ENCODE data around the gene C6orf47. TPM values are rescaled to one million over a fixed set of nuclear protein-coding genes. Genes with fewer than 3 reads are reported as not detected.

The C6orf47 gene
- total and polyA plus RNA-seq, 2 of the 13 experiments (the other 11 are each of a cell fraction or from before 2014, with no cell fraction given), result 1.7 to 18.1 TPM

DNA sequence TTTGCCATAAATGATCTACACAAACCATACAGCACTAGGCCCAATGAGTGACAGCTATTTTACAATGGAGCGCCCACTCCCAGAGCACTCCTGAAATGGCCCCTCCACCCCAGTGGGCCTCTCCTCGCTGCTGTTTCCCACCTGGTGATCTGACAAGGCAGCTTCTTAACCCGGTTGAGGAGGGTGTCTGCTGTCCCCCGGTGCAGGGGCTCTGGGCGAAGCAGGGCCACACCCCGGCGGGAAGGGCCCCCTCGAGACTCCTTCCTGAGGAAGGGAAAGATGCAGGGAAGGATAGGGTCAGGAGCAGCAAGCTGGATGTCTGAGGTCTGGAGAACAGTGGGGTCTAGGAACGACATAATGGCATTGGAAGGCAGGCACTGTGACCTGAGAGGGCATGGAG is 32.3 kb upstream of the C6orf47 start (continued):
- no peak for TF ChIP-seq RELA (CRISPR knock-in tag; IDR thresholded peaks at IDR 0.05)
- TF ChIP-seq ZNF383 (CRISPR knock-in tag; IDR thresholded peaks at IDR 0.05; ENCODE audit: borderline replicate concordance), result no peak
- TF ChIP-seq, protein P1, sequence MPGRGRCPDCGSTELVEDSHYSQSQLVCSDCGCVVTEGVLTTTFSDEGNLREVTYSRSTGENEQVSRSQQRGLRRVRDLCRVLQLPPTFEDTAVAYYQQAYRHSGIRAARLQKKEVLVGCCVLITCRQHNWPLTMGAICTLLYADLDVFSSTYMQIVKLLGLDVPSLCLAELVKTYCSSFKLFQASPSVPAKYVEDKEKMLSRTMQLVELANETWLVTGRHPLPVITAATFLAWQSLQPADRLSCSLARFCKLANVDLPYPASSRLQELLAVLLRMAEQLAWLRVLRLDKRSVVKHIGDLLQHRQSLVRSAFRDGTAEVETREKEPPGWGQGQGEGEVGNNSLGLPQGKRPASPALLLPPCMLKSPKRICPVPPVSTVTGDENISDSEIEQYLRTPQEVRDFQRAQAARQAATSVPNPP (CRISPR knock-in tag; IDR thresholded peaks at IDR 0.05), result no peak
- TF ChIP-seq KLF15 (CRISPR knock-in tag; IDR thresholded peaks at IDR 0.05; ENCODE audit: borderline replicate concordance), result no peak
- TF ChIP-seq, protein P2, sequence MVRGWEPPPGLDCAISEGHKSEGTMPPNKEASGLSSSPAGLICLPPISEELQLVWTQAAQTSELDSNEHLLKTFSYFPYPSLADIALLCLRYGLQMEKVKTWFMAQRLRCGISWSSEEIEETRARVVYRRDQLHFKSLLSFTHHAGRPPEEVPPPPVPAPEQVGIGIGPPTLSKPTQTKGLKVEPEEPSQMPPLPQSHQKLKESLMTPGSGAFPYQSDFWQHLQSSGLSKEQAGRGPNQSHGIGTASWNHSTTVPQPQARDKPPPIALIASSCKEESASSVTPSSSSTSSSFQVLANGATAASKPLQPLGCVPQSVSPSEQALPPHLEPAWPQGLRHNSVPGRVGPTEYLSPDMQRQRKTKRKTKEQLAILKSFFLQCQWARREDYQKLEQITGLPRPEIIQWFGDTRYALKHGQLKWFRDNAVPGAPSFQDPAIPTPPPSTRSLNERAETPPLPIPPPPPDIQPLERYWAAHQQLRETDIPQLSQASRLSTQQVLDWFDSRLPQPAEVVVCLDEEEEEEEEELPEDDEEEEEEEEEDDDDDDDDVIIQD (CRISPR knock-in tag; IDR thresholded peaks at IDR 0.05; ENCODE audit: low read depth), result no peak

DNA sequence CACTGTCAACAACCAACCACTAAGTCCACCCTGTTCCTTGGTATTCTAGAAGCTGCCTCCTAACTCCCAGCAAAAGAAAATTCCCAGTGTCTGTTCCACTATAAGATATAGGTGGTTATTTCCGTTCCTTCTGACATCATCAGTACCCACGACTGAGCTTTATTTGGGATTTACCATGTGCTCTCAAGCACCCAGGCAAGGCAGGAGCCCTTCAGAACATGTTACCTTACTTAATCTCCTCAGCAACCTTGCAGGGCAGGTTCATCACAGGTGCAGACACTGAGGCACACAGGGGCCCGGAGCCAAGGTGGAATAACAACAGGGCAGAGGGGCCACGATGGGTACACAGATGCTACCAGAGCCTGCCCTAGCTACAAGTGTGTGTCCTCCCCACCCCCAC is 31.8 kb upstream of the C6orf47 start:
- no peaks in the 10 kb centered on the region for H3K79me2 ChIP-seq (ENCODE audit: insufficient read depth, low read length)
- WGBS (ENCODE audit: low lambda C conversion rate), result 91% methylated on average over 4 of the region's 4 CpGs
- ATAC-seq, result no peak
- no peak overlapping the region for H3K4me3 ChIP-seq (replicated peaks in 1 of 3; ENCODE audit: insufficient read depth in 1 of 3, low read depth in 2 of 3, low read length in 3 of 3)
- no peaks in the 10 kb centered on the region for H3K9me3 ChIP-seq (ENCODE audit: low read length)
- BruUV-seq (replicated peaks), result no TSS peak
- intact Hi-C loops (cut with micrococcal nuclease; ENCODE audit: unreplicated experiment) (no loop called here), in situ Hi-C loops (cut with HindIII; ENCODE audit: extremely low pct_ligation_motif_present, low pct_unique_long_range_greater_than_20kb) (no loop called here)
- no peak overlapping the region for H3K27ac ChIP-seq (ENCODE audit: extremely low read length, insufficient read depth, low read length)
- no peaks in the 10 kb centered on the region for H3K27me3 ChIP-seq (ENCODE audit: control insufficient read depth in 1 of 2, insufficient read depth in 2 of 2, low read length in 2 of 2)
- TF ChIP-seq ZNF333 (CRISPR knock-in tag; IDR thresholded peaks at IDR 0.05; ENCODE audit: borderline replicate concordance) (no peak), MIER3 (CRISPR knock-in tag; IDR thresholded peaks at IDR 0.05; ENCODE audit: borderline replicate concordance) (no peak), SKI (IDR thresholded peaks at IDR 0.05; ENCODE audit: partially characterized antibody) (no peak), ZNF781 (CRISPR knock-in tag; IDR thresholded peaks at IDR 0.05; ENCODE audit: borderline replicate concordance, not compliant biosample characterization) (no peak), ZNF878 (CRISPR knock-in tag; IDR thresholded peaks at IDR 0.05) (no peak)
- TF ChIP-seq, protein P3, sequence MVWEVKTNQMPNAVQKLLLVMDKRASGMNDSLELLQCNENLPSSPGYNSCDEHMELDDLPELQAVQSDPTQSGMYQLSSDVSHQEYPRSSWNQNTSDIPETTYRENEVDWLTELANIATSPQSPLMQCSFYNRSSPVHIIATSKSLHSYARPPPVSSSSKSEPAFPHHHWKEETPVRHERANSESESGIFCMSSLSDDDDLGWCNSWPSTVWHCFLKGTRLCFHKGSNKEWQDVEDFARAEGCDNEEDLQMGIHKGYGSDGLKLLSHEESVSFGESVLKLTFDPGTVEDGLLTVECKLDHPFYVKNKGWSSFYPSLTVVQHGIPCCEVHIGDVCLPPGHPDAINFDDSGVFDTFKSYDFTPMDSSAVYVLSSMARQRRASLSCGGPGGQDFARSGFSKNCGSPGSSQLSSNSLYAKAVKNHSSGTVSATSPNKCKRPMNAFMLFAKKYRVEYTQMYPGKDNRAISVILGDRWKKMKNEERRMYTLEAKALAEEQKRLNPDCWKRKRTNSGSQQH (CRISPR knock-in tag; IDR thresholded peaks at IDR 0.05; ENCODE audit: low read depth), result no peak
- TF ChIP-seq, protein P4, sequence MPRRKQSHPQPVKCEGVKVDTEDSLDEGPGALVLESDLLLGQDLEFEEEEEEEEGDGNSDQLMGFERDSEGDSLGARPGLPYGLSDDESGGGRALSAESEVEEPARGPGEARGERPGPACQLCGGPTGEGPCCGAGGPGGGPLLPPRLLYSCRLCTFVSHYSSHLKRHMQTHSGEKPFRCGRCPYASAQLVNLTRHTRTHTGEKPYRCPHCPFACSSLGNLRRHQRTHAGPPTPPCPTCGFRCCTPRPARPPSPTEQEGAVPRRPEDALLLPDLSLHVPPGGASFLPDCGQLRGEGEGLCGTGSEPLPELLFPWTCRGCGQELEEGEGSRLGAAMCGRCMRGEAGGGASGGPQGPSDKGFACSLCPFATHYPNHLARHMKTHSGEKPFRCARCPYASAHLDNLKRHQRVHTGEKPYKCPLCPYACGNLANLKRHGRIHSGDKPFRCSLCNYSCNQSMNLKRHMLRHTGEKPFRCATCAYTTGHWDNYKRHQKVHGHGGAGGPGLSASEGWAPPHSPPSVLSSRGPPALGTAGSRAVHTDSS (CRISPR knock-in tag; conservative IDR thresholded peaks at IDR 0.05), result no peak
- TF ChIP-seq, protein P5, sequence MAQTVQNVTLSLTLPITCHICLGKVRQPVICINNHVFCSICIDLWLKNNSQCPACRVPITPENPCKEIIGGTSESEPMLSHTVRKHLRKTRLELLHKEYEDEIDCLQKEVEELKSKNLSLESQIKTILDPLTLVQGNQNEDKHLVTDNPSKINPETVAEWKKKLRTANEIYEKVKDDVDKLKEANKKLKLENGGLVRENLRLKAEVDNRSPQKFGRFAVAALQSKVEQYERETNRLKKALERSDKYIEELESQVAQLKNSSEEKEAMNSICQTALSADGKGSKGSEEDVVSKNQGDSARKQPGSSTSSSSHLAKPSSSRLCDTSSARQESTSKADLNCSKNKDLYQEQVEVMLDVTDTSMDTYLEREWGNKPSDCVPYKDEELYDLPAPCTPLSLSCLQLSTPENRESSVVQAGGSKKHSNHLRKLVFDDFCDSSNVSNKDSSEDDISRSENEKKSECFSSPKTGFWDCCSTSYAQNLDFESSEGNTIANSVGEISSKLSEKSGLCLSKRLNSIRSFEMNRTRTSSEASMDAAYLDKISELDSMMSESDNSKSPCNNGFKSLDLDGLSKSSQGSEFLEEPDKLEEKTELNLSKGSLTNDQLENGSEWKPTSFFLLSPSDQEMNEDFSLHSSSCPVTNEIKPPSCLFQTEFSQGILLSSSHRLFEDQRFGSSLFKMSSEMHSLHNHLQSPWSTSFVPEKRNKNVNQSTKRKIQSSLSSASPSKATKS (CRISPR knock-in tag; IDR thresholded peaks at IDR 0.05), result no peak
- no peak overlapping the region for H2AFZ ChIP-seq (ENCODE audit: low read length)
- H3K4me2 ChIP-seq (ENCODE audit: low read depth, low read length), result no peak overlapping the region
- H3K4me1 ChIP-seq (ENCODE audit: insufficient read depth, low read length), result peaks cover 12% of the 10 kb centered on the region; the same call in 1 of the 2 replicates
- CTCF ChIA-PET (ENCODE audit: low intra/inter-chr PET ratio, low total read pairs), result no interaction called here
- no peak for FAIRE-seq
- no peak for DNase-seq (ENCODE audit: low spot score)
- no peak overlapping the region for H3K9ac ChIP-seq (ENCODE audit: insufficient read depth, low read depth, low read length)
- H3K36me3 ChIP-seq (replicated peaks in 1 of 2; ENCODE audit: control insufficient read depth in 1 of 2, insufficient read depth in 2 of 2, low read length in 2 of 2), result peaks cover 56 to 84% of the 10 kb centered on the region in 2 experiments
- H4K20me1 ChIP-seq (ENCODE audit: insufficient read depth, low read length), result no peaks in the 10 kb centered on the region
- POLR2A ChIA-PET, result interaction anchor here (0.6 to 4.9 kb wide), 3 partner anchors 10 to 135 kb away, joined by 3 to 22 read pairs (median 4); partner anchors contain the start of genes ABHD16A, HSPA1B and MSH5

Measured in HepG2 (cell line).